Right atrium auricular region (tissue), 2 donors: ENCODE data around the gene VASH2. TPM values are rescaled to one million over a fixed set of nuclear protein-coding genes. Genes with fewer than 3 reads are reported as not detected.
A peak's percentile ranks its signal among the peaks of the same experiment; 100 is the strongest.

Source experiments
- DNase-seq: peaks from one replicate; pipeline ENCODE4 v3.0.0-alpha.2; 2019; ENCODE audit warnings: low spot score
- H3K27ac ChIP-seq, 2 donors: fragments of 200-600 bp; sonication (generic); 1 replicate in 1 of 2; 2 replicates in 1 of 2; pipeline ENCODE4 v1.5.1; 2016 to 2019
- H3K27me3 ChIP-seq, 2 donors: fragments of 200-600 bp; sonication (generic); one replicate each; pipeline versions ENCODE4 v1.5.1 to v1.6.0; 2017 to 2019
- H3K36me3 ChIP-seq: fragments of 200-600 bp; sonication (generic); one replicate; pipeline ENCODE4 v1.5.1; 2016
- H3K4me1 ChIP-seq, 2 donors: fragments of 200-600 bp; sonication (generic); one replicate each; pipeline versions ENCODE4 v1.5.1 to v1.6.0; 2017 to 2019
- H3K4me3 ChIP-seq, 2 donors: fragments of 200-600 bp; sonication (generic); 1 replicate in 1 of 2; 2 replicates in 1 of 2; pipeline ENCODE4 v1.5.1; 2017 to 2019; ENCODE audit warnings: mild to moderate bottlenecking in 1 of 2, moderate library complexity in 1 of 2
- H3K9me3 ChIP-seq, 2 donors: fragments of 200-600 bp; sonication (generic); one replicate each; pipeline ENCODE4 v1.5.1; 2019
- CTCF ChIP-seq, 2 donors: fragments of 200-600 bp; sonication (generic); IDR thresholded peaks; one replicate each; pipeline ENCODE4 v1.5.1; 2019; ENCODE audit warnings: antibody characterized with exemption in 2 of 2
- total RNA-seq, 2 donors: library from RNA; depleted of rRNA; stranded (reverse); fragments of >200 nt; gene quantifications; one replicate each; pipeline ENCODE4 v1.1.0, GENCODE V29; 2016

Gene VASH2
- total RNA-seq, 2 donors from 2014 or later = 0.47 to 0.82 TPM

GRCh38 chr1:212926372-212926771, 24.0 kb upstream of the VASH2 start:
- no peak for TF ChIP-seq CTCF (IDR thresholded peaks at IDR 0.05)
- no peaks in the 10 kb centered on the region for H3K27me3 ChIP-seq

GRCh38 chr1:212928323-212929291, 21.7 kb upstream of the VASH2 start:
- no peaks in the 10 kb centered on the region for H3K9me3 ChIP-seq
- TF ChIP-seq CTCF (IDR thresholded peaks at IDR 0.05) = no peak
- no peaks in the 10 kb centered on the region for H3K36me3 ChIP-seq
- no peaks in the 10 kb centered on the region for H3K4me1 ChIP-seq
- no peak overlapping the region for H3K4me3 ChIP-seq
- DNase-seq = no peak
- H3K27me3 ChIP-seq = no peaks in the 10 kb centered on the region
- no peak overlapping the region for H3K27ac ChIP-seq

More at GRCh38 chr1:212926372-212926771, 24.0 kb upstream of the VASH2 start:
- Histone ChIP-seq H3K36me3 (no peaks in the 10 kb centered on the region), H3K9me3 (no peaks in the 10 kb centered on the region), H3K4me3 (no peak overlapping the region), H3K27ac (no peak overlapping the region), H3K4me1 (no peaks in the 10 kb centered on the region)
- no peak for DNase-seq

GRCh38 chr1:212930986-212931678, 19.2 kb upstream of the VASH2 start:
- TF ChIP-seq CTCF (IDR thresholded peaks at IDR 0.05) = no peak
- Histone ChIP-seq H3K9me3 (no peaks in the 10 kb centered on the region), H3K4me1 (no peaks in the 10 kb centered on the region), H3K27ac (no peak overlapping the region), H3K4me3 (no peak overlapping the region), H3K36me3 (no peaks in the 10 kb centered on the region), H3K27me3 (no peaks in the 10 kb centered on the region)
- DNase-seq = no peak

- Histone ChIP-seq H3K4me1 (no peaks in the 10 kb centered on the region), H3K36me3 (no peaks in the 10 kb centered on the region), H3K9me3 (peaks cover 0 to under 1% of the 10 kb centered on the region in 2 donors), H3K4me3 (no peak overlapping the region), H3K27ac (no peak overlapping the region), H3K27me3 (no peaks in the 10 kb centered on the region)
- no peak for TF ChIP-seq CTCF (IDR thresholded peaks at IDR 0.05)
- no peak for DNase-seq
Measured at GRCh38 chr1:212933815-212934471, 16.4 kb upstream of the VASH2 start.

GRCh38 chr1:212935387-212935981, 14.9 kb upstream of the VASH2 start:
- H3K36me3 ChIP-seq = no peaks in the 10 kb centered on the region
- no peaks in the 10 kb centered on the region for H3K4me1 ChIP-seq
- H3K4me3 ChIP-seq = no peak overlapping the region
- TF ChIP-seq CTCF (IDR thresholded peaks at IDR 0.05) = no peak
- peaks cover 0 to 15% of the 10 kb centered on the region in 2 donors for H3K9me3 ChIP-seq
- H3K27ac ChIP-seq = no peak overlapping the region
- H3K27me3 ChIP-seq = no peaks in the 10 kb centered on the region
- DNase-seq = peak; percentile 2
